NCI-H187 treated with DMSO at 0.1 percent for 48 hours (cell line): ENCODE measurements around the gene UAP1L1.
"Not testable (repeated sequence)": the region's sequence is repeated elsewhere in the genome, so short reads cannot be mapped to it uniquely, and the experiment has no call there.

Experiments
- DNase-seq: peaks from one replicate; lab custom pipeline; 2025; lab: John Stamatoyannopoulos, UW

Gene UAP1L1, protein sequence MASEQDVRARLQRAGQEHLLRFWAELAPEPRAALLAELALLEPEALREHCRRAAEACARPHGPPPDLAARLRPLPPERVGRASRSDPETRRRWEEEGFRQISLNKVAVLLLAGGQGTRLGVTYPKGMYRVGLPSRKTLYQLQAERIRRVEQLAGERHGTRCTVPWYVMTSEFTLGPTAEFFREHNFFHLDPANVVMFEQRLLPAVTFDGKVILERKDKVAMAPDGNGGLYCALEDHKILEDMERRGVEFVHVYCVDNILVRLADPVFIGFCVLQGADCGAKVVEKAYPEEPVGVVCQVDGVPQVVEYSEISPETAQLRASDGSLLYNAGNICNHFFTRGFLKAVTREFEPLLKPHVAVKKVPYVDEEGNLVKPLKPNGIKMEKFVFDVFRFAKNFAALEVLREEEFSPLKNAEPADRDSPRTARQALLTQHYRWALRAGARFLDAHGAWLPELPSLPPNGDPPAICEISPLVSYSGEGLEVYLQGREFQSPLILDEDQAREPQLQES

GRCh38 chr9:137077010-137077747 lies at the start of gene UAP1L1:
Gene UAP1L1 (plus strand): TSS chr9:137077517. CDS start chr9:137077533, 16 bp downstream.
- DNase-seq, result no peak

GRCh38 chr9:137028263-137029057 lies 48.9 kb upstream of the UAP1L1 start:
- DNase-seq, result no peak

- no peak for DNase-seq
These were observed 48.0 kb upstream of the UAP1L1 start for GRCh38 chr9:137029058-137029936.

- no peak for DNase-seq
These were observed 47.3 kb upstream of the UAP1L1 start for GRCh38 chr9:137030006-137030405.

GRCh38 chr9:137030538-137031527 lies 46.5 kb upstream of the UAP1L1 start:
- DNase-seq, result no peak

DNA sequence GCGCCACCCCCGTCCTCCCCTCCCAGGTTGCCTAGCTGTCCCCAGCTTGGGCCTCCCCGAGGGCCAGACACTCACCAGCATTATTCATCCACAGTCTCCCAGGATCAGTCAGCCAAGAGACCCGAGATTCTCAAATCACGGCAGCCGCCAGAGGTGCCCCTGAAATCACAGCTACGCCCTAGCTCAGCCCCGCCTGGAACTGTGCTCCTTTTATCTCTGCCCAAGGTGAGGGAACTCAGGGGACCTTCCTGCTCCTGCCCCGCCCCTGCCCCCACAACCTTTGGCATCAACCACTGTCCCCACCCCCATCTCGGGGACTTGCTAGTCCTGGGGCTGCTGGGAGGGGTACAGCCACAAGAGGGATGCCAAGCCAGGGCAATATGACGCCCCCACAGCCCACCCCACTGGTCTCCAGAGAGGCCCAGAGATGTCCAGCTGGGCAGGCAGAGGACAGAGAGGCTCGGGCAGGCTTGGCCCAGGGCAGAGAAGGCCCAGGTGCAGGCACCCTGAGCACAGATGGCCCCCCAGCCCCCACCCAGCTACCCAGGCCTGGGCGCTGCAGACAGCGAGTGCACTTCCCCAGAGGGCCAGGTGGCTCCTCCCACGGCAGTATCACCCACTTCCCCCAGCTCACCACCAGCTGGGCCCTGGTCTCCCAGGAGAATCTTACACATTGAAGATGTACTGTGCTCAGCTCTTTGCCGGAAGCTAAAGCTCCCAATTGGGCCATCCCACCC lies 45.2 kb upstream of the UAP1L1 start, which contains the start of gene FUT7:
TSS of gene FUT7 (minus strand) at position 185 of the 737 bp plus-strand sequence. CDS start at position 88, 97 bp downstream.
- no peak for DNase-seq

DNA sequence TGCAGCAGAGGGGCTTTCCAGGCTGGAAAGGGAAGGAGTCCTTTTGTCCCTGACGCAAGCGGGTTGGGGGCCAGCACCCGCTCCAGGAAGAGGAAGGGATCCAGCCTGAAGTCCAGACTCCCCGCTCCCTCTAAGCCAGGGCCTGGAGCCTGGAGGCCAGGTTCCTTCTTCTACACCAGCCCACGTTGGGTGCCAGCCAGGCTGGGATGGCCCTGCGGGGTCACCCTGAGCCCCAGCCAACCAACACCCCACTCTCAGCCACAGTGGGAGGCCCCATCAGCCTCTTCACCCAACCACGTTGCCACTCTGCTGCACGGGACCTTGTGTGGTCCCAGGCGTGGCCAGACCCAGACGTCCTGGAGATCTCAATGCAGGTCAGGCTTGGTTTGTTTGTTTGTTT lies 44.5 kb upstream of the UAP1L1 start:
- no peak for DNase-seq

- not testable (repeated sequence) for DNase-seq
These were observed 43.8 kb upstream of the UAP1L1 start for GRCh38 chr9:137033481-137033880.

DNA sequence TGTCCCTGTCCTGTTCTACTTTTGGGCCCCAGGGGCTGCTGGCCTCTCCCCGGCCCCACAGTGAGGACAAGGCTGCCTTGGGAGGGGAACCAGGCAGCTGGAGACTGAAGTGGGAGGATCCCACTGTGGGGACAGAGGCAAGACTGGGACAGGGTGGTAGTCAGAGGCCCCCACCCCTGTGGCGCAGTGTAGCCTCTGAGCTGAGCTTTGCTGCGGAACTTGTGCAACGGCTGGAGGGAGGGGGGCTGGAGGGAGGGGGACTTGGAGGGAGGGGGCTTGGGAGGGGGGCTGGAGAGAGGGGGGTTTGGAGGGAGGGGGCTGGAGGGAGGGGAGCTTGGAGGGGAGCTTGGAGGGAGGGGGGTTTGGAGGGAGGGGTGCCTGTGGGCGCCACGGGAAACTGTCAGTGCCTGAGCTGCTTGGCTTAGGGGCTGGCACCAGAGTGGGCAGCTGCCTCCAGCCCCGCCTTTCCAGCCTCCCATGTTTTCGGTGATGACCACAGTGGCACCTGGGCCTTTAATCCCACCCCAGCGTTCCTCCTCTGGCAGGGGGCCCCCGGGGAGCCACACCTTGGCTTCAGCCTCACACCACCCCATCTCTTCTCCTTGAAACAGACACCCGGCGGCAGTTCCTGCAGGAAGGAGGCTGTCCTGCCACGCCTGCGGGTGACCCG lies 43.1 kb upstream of the UAP1L1 start:
- no peak for DNase-seq

DNA sequence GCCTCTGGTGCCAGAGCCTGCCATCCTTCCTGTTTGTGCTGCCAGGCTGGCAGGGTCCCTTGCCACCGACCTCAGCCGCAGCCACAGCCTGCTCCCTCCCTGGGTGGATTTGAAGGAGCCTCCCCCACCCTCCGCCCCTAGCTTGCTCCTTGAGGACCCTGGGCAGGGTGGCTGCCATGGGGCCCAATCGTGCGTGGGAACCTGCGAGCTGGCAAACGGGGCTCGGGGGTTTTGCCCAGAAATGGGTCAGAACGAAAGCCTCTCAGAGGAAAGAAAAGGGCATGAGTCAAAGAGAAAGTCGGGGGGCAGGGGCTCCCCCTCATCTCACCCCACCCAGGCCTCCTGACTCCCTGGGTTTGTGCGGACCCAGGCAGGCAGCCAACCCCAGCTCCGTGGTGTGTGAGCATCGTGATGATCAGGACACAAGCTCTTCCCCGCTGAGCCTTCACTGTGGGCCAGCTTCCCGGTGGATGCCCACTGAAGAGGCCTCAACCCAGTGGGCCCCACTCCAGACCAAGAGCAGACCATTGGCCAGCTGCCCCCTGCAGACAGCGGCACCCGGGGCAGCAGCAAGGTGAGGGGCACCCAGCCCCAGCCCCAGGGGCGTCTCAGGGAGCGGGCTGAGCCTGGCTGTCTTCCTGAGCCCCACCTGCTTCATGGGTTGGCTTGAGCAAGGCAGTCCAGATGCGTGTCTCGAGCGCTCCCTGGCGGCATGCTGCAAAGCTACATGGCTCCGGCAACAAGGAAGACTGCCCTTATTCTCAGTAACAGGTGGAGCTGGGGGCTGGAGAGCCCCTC lies 42.4 kb upstream of the UAP1L1 start:
- no peak for DNase-seq

- DNase-seq, result no peak
These were observed 41.8 kb upstream of the UAP1L1 start for GRCh38 chr9:137035507-137035834.

DNA sequence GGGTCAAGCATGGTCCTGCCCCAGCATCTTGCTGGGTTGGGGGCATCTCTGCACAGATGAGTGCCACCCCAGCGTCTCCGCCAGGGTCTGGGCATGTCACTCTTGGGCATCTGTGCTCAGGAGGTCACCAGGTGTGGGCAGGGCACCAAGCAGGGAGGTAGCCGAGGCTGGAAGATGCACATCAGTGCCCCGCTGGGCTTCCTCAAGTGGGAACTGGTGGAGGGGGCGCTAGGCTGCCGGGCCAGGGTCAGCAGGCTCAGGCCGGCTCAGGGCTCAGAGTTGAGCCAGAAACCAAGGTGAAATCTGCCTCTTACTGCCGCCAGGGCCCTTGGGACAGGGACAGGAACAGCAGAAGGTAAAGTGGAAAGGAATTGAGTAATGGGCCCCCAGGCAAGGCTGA lies 41.4 kb upstream of the UAP1L1 start:
- no peak for DNase-seq

DNA sequence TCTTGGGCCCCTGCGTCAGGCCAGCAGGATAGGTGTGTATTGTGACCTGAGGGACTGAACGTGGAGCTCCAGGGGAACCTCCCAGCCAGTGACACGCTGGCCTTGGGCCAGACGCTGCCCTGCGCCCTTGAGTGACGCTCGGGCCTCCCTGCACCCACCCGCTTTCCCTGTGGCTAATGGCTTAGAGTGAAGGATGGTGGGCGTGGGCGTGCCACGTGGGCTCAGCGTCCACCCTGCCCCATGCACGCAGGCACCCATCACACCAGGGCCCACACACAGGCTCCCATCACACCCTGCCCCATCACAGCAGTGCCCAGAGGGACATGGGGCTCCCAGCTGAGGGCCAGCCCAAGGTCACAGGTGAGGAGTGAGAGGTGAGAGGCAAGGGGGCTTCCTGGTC lies 40.3 kb upstream of the UAP1L1 start:
- no peak for DNase-seq

- no peak for DNase-seq
These were observed 39.8 kb upstream of the UAP1L1 start for GRCh38 chr9:137037483-137037882.

DNA sequence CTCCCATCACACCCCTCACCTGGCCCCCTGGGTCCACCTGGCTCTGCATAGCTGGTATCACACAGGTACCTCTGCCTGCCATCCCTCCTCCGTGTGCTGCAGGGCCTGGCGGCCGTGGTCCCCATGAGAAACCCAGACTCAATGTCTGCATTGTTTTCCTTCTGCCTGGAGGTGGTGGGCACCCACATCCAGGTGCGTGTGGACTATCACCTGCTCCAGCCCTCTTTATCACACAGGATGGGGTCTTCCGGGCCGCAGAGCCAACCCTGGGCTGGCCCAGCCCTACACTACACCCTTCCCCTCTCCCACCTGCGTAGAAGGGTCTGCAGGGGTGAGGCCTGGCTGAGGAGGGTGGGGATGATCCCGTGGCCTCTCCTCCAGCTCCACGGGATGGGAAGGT lies 38.4 kb upstream of the UAP1L1 start:
- no peak for DNase-seq

DNA sequence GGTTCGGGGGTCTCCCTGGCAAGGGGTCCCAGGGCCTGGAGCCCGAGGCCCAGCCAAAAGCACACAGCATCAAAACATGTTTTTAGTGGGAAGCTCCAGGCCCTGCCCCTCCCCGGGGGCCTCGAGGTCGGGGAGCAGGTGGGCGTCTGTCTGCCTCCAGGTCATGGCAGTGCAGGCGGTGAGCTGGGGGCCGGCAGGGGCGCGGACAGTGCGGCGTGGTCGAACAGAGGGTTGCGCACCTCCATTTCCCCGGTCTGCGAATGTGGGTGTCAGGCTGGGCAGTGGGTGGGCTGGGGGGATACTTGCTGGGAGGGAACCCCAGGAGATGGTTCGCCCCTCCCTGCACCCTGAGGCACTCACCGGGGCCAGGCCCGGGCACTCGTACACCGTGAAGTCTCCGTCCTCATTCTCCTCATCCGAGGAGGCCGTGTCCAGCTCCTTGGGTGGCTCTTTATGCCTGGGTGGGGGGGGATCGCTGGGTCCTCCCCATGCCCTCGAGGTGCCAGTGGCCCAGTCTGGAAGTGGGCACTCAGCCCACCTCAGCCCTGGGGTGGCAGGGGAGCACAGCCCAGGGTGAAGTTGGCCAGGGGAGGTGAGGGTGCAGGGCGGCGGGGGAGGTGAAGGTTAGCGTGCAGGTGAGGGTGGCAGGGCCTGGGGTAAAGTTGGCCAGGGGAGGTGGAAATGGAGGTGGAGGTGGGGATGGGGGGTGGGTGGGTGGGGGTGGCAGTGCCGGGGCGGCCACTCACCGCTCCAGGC lies 37.5 kb upstream of the UAP1L1 start:
- no peak for DNase-seq

DNA sequence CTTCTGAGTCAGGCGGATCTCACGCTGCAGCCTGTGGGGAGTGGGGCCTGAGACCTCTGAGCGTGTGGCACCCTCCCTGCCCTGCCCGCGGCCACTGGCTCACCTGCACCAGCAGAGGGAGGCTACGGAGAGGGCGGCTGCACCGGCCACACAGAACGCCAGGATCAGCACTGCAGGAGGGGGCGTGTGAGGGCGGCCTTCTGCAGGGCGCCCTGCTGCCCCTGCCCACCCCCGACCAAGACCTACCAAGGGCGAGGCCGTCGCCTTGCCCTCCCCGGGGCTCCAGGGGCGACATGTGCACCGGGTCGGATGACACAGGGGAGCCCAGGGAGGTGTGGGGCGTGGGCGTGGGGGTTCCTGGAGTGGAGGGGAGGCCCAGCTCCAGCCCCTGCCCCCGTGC lies 36.7 kb upstream of the UAP1L1 start:
- no peak for DNase-seq
